GM18519 (cell line): ENCODE measurements around the gene ATAT1.
"Not testable (repeated sequence)": the region's sequence is repeated elsewhere in the genome, so short reads cannot be mapped to it uniquely, and the experiment has no call there.

Experiments
- ATAC-seq: cut with Tn5 transposase; IDR thresholded peaks from one replicate; pipeline ENCODE4 v1.9.1; 2021; ENCODE audit warnings: mild to moderate bottlenecking, moderate library complexity; ENCODE audit not compliant: unreplicated experiment, low FRiP score

Gene ATAT1

DNA sequence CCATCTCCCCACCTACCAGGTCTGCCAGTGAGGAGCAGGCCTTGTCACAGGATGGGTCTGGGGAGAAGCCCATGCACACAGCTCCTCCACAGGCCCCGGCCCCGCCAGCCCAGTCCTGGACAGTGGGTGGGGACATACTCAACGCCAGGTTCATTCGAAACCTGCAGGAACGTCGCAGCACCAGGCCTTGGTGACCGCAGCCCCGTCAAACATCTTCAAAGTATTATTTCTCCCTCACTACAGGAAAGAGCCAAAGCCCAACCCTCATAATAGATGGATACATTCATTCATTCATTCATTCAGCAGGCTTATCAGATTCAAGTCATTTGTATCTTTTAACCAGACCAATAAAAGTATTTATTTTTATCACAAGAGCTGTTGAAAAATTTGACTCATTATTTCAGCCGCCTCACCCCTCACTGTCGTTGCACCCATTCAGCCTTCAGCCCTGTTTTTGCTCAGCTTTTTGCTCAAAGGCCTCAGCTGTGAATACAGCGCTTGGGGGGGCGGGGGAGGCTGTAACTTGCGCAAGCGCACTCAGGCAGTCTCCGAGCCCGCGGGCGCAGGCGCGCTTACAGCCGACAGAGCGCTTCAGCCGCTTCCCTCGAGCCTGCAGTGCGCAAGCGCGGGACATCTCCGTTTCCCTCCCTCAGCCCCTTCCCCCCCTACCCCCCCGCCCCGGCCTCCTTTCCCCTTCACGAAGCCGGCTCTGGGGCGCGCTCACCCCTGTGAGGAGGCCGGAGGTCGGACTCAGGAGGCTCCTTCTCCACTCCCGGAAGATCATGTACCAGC lies 20.0 kb downstream of the ATAT1 start, which contains the start of gene C6orf136:
Gene C6orf136 (plus strand): TSS at position 684 of the 792 bp plus-strand sequence. CDS start 99 bp downstream, at position 783.
- ATAC-seq = no peak

DNA sequence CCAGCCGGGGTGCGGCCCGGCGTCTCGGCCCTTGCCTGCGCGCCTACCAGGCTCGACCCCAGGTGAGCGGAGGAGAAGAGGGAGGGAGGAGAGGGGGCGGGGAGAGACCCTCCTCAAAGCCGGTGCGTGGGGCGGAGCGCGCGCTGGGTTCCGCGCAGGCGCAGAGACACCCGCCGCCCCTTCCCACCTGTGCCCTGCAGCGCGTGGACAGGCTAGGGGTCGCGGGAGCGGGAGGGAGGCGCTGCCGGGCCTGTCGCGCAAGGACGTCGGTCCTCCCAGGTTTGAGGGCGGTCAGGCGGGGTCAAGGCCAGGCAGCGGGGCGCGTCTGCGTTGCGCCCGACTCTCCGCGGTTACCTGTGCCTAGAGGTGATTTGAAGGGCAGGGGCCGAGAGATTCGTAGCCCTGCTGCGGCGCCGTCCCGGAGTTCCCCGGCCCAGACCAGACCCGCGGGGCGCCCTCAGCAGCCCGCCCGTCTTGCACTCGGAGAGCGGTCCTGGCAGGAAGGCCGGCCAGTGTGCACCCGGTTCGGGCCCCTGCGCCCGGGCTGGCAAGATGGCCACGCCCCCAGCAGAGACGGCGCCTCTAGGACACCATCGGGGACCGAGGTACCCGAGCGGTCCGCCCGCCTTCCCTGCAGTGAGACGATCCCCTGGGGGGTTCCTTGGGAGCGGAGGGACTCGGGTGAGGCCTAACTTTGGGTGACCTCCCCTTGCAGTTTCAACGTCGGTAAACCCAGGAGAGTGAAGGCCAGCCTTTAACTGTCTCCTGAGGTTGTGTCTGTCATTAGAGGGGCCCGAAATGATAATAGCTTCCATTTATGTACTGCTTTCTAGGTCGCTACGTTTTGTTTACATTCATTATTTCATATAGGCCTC lies 20.8 kb downstream of the ATAT1 start:
- ATAC-seq = no peak

DNA sequence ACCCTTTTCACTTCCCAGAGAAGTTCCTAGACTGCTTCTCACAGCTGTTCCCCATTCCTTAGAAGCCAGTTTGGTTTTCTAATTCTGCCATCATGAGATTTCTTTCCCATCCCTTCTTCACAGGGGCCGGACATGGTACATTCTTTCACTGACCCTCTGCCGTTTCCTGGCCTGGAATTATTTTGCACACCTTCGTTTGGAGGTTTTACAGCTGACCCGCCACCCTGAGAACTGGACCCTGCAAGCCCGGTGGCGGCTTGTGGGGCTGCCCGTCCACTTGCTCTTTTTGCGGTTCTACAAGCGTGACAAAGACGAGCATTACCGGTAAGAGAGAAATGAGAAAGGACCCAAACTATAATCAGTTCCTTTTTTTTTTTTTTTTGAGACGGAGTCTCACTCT lies 24.5 kb downstream of the ATAT1 start:
- no peak for ATAC-seq

DNA sequence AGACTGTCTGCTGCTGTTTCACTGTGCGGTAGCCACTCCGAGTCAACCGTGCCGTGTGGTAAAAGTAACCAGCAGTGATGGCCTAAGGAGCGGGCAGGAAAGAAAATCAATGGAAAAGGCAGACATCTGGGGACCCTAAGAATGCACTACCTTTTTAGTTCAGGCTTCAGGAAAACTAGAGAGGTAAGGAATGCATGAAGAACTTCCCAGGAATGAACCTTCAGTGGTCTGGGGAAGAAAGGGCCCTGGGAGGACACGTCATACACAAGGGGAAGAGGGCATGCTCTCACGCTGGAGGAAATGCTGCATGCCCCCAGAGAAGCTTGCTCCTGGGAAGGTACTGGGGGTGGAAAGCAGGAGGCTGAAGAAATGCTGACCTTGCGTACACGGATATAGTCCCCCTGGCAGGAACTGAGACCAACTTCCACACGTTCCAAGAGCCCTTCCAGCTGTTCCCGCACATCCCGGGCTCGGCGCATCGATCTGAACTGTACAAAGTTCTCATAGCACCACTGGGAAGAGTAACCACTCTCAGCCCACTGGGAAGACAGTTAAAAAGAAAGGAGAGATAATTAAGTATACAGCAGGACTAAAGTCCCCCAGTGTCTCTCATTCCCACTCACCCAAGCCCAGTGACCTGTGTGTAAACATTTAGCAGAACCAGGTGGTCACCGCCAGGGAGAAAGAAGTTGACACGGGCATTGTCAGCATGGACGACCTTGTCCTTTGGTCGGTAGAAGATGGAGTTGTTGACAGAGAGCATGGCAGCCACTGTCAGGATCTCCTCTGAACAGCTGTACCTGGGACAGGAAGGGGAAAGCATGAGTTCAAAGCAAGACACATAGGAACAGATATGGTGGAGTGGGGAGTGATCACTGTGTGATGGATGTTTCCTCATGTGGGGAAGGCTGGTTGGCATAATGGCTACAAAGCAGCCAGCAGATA lies 28.4 kb downstream of the ATAT1 start:
- ATAC-seq = no peak

DNA sequence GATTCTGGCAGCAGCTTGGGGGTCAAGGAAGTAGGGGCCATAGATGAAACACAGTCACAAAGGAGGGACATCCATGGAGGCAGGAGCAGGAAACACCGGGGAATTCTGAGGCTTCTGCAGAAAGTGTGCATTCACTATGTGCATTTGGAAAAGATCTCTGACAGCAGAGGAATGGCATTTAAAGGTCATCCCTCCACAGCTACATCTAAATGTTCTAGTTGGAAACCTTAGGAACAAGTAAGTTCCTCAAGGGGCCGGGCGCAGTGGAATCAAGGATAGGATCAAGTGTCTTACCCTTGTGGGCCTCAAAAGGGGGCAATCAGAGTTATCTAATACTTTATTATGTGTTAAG lies 29.0 kb downstream of the ATAT1 start:
- no peak for ATAC-seq

DNA sequence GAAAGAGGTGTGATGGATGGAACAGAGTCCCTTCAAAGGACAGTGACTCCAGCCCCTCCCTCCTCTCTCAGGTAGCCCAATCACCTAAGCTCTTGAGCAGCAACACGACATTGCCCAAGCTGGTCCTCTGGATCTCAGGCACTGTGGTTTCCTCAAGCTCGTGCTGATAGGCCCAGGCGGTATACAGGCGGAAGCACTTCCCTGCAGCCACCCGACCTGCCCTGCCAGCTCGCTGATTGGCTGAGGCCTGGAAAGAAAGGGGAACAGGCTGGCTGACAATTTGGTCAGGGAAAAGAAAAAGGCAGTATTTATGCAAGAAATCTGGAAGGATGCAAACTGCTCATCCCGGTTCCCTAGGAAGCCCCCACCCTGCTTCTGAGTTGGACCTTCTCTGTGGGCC lies 29.8 kb downstream of the ATAT1 start:
- ATAC-seq = no peak

DNA sequence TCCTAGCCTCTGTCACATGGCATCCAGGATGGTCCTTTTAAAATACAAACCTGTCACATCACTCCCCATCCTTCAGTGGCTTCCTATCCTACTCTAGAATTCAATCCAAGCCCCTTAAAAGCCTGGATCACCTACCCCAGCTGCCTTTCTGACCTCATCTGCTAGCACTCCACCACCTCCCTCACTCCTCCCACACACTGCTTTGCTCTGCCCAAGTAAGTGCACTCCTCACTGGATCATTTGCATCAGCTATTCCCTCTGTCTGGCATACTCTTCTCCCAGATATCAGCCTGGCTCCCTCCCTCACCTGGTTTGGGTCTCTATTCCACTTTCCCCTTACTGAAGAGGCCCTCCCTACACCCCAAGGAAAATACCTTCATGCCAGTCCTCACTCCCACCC lies 30.8 kb downstream of the ATAT1 start:
- no peak for ATAC-seq

DNA sequence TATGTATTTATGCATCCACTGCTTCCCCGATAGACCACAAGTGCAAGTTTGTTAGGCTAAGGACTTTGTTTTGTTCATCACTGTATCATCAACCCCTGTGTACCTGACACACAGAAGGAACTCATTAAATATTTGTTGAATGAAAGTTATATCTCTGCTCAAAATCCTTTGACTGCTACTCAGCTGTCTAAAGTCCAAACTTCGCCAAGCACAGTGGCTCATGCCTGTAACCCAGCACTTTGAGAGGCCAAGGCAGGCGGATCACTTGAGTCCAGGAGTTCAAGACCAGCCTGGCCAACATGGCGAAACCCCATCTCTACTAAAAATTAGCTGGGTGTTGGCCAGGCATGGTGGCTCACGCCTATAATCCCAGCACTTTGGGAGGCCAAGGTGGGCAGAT lies 31.2 kb downstream of the ATAT1 start:
- not testable (repeated sequence) for ATAC-seq

DNA sequence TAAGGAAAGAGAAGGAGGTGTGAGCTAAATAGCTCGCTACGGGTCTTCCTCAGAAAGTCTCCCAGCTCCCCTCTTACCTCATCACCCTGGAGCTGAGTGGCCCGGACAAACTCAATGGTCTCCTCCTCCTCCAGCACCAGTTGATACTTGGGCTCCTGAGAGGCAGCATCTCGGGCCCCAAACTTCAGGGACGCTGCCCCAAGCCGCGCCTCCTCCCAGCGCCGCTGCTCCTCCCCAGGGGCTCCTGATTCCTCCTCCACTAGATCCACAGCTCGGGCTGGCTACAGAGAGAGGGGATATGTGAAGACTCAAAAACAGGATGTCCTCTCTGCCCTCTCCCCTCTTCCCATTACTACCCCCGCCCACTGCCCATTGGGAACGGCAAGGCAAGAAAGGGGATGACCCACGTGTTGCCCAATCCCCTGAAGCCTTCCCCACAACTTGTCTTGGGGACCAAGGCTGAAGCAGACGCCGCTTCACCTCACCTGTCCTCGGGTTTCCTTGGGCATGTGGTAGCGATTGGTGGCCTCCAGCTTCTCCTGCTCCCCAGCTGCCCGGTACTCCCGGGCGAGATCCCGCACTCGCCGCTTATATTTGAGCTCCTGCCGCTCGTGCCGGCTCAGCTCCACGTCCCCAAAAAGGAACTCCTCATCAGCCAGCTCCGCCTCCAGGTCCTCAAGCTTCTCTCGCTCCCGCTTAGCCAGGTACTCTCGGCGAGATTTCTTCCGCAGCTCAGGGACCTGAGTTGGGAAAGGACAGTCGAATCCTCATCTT lies 38.5 kb downstream of the ATAT1 start:
- ATAC-seq = no peak

DNA sequence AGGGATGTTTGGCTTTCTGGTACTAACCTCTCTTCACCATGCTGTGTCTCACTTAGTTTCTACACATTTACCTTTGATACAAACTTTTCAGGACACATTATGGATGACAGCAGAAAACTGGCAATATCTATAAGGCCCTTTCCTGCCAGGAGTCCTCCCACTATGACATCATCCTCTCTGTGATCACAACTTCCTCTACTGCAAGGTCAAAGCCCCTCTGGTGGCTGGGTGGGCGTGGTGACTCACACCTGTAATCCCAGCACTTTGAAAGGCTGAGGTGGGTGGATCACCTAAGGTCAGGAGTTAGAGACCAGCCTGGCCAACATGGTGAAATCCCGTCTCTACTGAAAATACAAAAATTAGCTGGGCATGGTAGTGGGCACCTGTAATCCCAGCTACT lies 39.6 kb downstream of the ATAT1 start:
- not testable (repeated sequence) for ATAC-seq

DNA sequence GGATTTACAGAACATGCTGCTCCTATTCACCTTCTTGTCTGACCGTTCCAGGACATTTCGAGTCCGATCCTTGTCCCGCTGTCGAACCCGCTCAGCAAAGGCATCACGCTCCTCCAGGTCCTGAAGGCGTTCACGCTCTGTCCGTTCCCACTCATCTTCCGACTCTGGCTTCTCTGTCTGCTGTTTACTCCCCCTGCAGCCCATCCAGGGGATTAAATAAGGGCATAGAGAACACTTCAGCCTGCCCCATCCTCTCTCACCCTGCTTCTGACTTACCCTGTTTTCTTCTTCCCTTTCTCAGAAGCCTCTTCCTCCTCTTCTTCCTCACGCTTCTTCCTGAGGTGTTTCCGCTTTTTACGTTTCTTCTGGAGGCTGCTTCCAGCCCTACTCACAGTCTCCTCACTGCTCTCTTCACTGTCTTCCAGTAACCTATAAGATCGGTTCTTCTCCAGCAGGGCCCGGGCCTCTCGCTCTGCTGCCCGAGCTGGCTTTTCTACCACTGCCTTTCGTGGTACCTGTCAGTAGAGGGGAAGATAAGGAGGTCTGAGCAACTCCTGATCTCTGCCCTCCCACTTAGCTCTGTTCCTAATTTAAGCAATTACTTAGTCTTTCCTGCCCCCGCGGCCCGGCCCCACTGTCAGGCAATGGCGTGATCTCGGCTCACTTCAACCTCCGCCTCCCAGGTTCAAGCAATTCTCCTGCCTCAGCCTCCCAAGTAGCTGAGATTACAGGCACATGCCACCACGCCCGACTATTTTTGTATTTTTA lies 44.3 kb downstream of the ATAT1 start:
- ATAC-seq = no peak

DNA sequence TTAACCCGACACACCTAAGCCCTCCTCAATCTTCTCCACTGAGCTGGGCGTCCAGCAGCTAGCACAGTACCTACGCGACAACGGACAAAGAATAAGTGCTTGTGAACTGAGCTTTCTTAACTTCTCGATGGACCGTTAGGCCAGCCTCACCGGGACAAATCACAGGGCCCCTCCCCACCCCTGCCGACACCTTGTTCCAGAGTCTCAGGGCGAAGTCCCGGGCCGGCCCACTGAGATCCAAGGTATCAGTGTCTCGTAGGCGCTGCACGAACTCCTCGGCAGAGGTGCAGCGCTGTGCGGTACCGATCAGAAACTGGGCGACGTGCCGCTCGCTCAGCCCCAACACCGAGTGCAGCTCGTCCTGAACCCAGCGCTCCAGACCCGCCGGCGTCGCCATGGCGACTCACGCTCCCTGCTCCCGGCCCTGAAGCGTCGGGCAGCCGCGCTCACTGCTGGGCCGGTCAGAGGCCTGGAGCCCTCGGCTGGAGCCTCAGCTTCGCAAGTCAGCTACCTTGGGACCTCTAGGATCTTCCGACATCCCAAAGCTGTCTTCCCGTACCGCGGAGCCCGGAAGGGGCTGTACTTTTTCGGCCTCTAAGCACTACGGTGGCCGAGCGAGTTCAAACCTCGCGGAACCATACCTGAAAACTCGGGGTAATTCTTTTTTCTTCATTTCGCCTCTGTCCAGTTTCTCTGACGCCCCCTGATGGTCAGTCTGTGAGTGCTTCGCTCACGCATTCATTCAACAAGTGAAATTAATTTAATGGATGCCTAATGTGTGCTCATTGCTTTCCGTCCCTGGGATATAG lies 46.0 kb downstream of the ATAT1 start, which contains the start of gene DHX16:
Gene DHX16 (minus strand): TSS at position 562 of the 809 bp plus-strand sequence. CDS start 165 bp downstream, at position 397.
- no peak for ATAC-seq

DNA sequence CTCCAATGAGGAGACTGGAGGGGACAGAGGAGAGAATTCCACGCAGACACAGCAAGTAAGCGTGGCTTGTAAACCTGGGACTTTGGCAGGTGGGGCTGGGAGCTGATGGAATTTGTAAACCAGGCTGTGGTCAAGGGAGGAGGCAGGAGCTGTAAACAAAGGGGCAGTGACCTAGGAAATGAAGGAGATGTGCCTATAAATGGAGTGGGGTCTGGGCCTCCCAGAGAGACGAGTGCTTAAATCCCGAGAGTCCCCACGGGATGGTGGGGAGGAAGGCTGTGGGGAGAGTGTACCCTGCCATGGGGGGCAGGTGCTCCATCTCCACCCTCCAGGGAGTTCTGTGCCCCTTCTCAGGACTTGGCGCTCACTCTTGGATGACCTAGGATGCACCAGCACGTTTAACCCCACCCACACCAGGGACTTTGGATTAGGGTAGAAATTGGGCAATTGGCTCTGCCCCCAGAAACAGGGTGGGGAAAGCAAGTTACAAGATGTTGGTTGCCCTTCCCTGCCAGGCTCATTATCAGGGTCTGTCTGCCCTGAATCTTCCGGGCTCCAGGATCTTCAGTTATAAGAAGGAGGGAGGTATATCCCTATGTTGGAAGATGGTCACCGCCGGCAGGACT lies 50.1 kb downstream of the ATAT1 start:
- ATAC-seq = no peak

DNA sequence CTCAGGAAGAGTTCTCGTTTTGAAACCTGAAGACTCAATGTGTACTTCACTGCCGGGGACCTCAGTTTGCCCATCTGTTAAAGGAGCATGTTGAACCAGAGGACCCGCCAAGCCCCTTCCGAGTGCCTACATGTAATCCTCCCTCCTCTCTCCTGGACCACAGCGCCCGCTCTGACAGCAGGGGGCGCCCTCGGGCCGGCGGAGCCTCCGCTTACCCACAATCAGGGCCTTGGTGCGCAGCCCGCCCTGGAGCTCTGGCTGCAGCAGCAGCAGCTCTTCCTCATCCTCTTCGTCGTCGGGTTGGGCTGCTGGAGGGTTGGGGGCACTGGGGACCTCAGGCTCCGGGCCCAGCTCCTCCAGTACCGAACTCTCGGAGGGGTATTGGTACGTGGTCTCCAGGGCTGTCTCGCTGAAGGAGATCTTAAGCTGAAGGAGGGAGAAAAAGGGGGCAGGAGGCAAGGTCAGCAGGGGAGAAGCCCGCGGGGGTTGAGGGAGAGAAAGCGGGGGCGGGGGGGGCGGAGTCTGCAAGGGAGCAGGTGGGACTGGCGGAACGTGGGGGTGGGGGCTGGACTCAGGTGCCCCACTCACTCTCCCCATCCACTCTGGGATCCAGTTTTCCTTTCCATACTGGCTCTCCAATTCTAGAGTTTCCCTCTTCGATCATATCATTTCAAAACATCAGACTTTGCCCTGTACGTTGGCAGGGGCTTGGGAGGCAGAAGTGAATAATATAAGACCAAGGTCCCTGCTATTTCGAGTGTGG lies 52.5 kb downstream of the ATAT1 start:
- ATAC-seq = no peak

DNA sequence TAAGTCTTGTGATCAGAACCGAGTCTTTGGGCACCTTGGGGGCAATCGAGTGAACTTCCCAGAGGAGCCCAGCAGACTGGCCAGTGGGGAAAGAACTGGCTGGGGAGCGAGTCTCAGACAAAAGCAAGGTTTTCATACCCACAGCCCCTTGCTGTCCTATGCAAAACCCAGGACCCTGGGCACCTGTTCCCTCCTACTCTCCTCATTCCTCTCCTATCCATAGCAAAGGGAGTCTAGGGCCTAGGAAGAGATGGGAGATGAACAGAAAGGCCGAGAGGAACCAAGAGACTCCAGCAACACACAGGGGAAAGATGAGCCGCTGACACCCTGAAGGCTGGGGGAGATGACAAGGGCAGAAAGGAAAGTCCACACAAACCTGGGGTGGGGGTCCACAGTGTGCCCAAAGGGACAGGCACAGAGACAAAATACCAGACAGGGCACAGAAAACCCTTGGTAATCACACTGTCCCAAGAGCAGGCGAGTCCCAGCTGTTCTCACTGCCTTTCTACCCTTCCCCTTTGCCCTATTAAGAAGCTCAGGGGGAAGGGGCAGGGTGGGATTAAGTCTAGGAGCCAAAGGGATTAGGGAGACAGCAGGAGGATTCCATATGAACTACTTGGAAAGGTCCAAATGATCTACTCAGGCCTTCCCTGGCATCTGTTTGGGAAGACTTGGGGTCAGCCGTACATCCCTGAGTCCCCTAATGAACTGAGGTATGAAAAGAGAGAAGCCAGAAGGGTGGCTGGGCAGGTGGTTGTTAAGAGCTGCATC lies 53.3 kb downstream of the ATAT1 start:
- ATAC-seq = no peak

DNA sequence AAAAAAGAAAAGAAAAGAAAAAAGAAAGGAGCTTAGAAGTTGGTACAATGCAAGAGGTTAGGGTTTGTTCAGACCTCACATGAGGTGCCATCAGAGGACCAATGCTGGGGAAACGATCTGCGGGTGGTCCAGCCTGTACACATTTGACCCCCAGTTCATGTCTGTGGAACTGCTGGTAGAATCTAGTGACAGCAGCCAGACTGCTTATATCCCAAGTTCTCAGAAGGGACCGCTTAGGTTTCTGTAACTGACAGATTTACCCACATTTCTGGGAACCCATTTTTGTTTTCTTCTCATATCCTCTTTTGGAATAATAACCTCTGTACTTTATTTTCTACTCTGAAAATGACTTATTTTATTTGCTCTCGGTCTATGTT lies 55.1 kb downstream of the ATAT1 start:
- no peak for ATAC-seq
